PC-3 (cell line): ENCODE results near the gene COL1A1. TPM values are rescaled to one million over a fixed set of nuclear protein-coding genes. Genes with fewer than 3 reads are reported as not detected.
A peak's percentile ranks its signal among the peaks of the same experiment; 100 is the strongest.

ENCODE experiments used
- ATAC-seq: fragments of 200-7000 bp; cut with Tn5 transposase; 2 replicates; pipeline ENCODE4 v1.9.1; 2020; ENCODE audit warnings: mild to moderate bottlenecking, moderate library complexity
- BruUV-seq: library from RNA; stranded (reverse); fragments of 400-500 nt; replicated peaks from 2 replicates; lab custom pipeline; 2021; lab: Mats Ljungman, UMichigan
- CTCF ChIA-PET: fragments of 300-600 bp; sonication (Branson Sonifier 250); formaldehyde crosslinking; loops from one replicate; lab custom pipeline; 2022; ENCODE audit warnings: antibody characterized with exemption; lab: Charles Lee
- POLR2A ChIA-PET: fragments of 300-600 bp; sonication (Branson Sonifier 250); formaldehyde crosslinking; loops from one replicate; lab custom pipeline; 2022; ENCODE audit warnings: antibody characterized with exemption; ENCODE audit not compliant: unreplicated experiment; lab: Charles Lee
- DNase-seq: peaks from one replicate; pipeline ENCODE4 v3.0.0-alpha.2; 2015
- H2AFZ ChIP-seq: fragments of 300-600 bp; sonication (generic); 2 replicates; pipeline ENCODE4 v1.6.0; 2016; ENCODE audit warnings: antibody characterized with exemption, low read length
- H3F3A ChIP-seq: fragments of 300-600 bp; sonication (generic); one replicate; pipeline ENCODE4 v1.6.0; 2017; ENCODE audit warnings: antibody characterized with exemption, low read length, control low read depth, mild to moderate bottlenecking; ENCODE audit not compliant: unreplicated experiment
- H3K27ac ChIP-seq: fragments of 300-600 bp; sonication (generic); 2 replicates; pipeline ENCODE4 v1.5.1; 2016; ENCODE audit warnings: mild to moderate bottlenecking, low read length
- H3K27me3 ChIP-seq: fragments of 300-600 bp; sonication (generic); 2 replicates; pipeline ENCODE4 v1.6.1; 2016; ENCODE audit warnings: low read length, mixed read lengths
- H3K36me3 ChIP-seq: fragments of 300-600 bp; sonication (generic); 2 replicates; pipeline ENCODE4 v1.6.1; 2016; ENCODE audit warnings: low read depth, mixed run types, low read length, mixed read lengths
- H3K4me1 ChIP-seq: fragments of 300-600 bp; sonication (generic); 2 replicates; pipeline ENCODE4 v1.5.1; 2016; ENCODE audit warnings: low read length; ENCODE audit not compliant: insufficient read depth
- H3K4me2 ChIP-seq: fragments of 300-600 bp; sonication (generic); 2 replicates; pipeline ENCODE4 v1.6.0; 2016; ENCODE audit warnings: low read length
- H3K4me3 ChIP-seq: fragments of 300-600 bp; sonication (generic); 2 replicates; pipeline ENCODE4 v1.5.1; 2016; ENCODE audit warnings: mild to moderate bottlenecking, low read length, mixed read lengths
- H3K79me2 ChIP-seq: fragments of 300-600 bp; sonication (generic); 2 replicates; pipeline ENCODE4 v1.6.1; 2017; ENCODE audit warnings: low read length, mixed read lengths
- H3K9ac ChIP-seq: fragments of 300-600 bp; sonication (generic); 2 replicates; pipeline ENCODE4 v1.6.0; 2016; ENCODE audit warnings: mild to moderate bottlenecking, low read length
- H3K9me2 ChIP-seq: fragments of 300-600 bp; sonication (generic); replicated peaks from 2 replicates; pipeline ENCODE4 v1.6.1; 2016; ENCODE audit warnings: mixed run types, low read length, mixed read lengths
- H3K9me3 ChIP-seq: fragments of 300-600 bp; sonication (generic); 2 replicates; pipeline ENCODE4 v1.6.1; 2016; ENCODE audit warnings: low read length, mixed read lengths
- H4K20me1 ChIP-seq: fragments of 300-600 bp; sonication (generic); 2 replicates; pipeline ENCODE4 v1.6.1; 2016; ENCODE audit warnings: low read length, mixed read lengths
- EZH2 ChIP-seq: fragments of 300-600 bp; sonication (generic); IDR thresholded peaks from one replicate; pipeline ENCODE4 v1.6.1; 2017; ENCODE audit warnings: antibody characterized with exemption, mild to moderate bottlenecking, low read length; ENCODE audit not compliant: unreplicated experiment
- EZH2phosphoT487 ChIP-seq: fragments of 300-600 bp; sonication (generic); IDR thresholded peaks from 2 replicates; pipeline ENCODE4 v1.6.1; 2018; ENCODE audit warnings: mild to moderate bottlenecking, antibody characterized with exemption, low read length, borderline replicate concordance
- intact Hi-C: fragments of 100-400 bp; cut with micrococcal nuclease; formaldehyde crosslinking; loops from 2 replicates; pipeline ENCODE4 v1.9.0; 2023
- total RNA-seq: library from RNA; depleted of rRNA; stranded (reverse); fragments of >200 nt; gene quantifications from 2 replicates; pipeline ENCODE4 v1.2.3, GENCODE V29; 2014
- TF ChIP-seq, protein P1 (sequence below): fragments of 300-600 bp; sonication (generic); conservative IDR thresholded peaks from 2 replicates; pipeline ENCODE4 v1.5.1; 2017; ENCODE audit warnings: antibody characterized with exemption, low read depth, mild to moderate bottlenecking, low read length

COL1A1 gene
- total RNA-seq, 1 experiment from 2014 or later, result 30.6 TPM

DNA sequence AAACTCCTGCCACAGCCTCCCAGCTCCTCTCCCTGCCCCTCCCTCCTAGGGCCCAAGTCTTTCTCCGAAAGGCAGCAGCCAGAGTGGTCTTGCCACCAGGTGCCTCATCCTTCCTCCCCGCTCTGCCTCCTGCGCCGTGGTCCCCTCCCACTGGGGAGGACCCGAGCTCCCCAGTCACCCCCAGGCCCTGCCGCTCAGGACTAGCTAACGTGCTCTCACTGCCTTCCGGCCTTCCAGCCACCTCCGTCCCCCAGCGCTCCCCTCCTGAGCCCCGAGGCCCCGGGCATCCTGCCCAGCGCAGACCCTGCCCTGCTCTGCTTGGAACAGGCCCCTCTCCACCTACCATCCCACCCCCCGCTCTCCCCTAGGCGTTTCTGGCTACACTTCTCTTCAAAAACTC is 19.4 kb upstream of the COL1A1 start:
- TF ChIP-seq, protein P1, sequence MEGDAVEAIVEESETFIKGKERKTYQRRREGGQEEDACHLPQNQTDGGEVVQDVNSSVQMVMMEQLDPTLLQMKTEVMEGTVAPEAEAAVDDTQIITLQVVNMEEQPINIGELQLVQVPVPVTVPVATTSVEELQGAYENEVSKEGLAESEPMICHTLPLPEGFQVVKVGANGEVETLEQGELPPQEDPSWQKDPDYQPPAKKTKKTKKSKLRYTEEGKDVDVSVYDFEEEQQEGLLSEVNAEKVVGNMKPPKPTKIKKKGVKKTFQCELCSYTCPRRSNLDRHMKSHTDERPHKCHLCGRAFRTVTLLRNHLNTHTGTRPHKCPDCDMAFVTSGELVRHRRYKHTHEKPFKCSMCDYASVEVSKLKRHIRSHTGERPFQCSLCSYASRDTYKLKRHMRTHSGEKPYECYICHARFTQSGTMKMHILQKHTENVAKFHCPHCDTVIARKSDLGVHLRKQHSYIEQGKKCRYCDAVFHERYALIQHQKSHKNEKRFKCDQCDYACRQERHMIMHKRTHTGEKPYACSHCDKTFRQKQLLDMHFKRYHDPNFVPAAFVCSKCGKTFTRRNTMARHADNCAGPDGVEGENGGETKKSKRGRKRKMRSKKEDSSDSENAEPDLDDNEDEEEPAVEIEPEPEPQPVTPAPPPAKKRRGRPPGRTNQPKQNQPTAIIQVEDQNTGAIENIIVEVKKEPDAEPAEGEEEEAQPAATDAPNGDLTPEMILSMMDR, result no peak
- TF ChIP-seq EZH2phosphoT487 (no peak), EZH2 (no peak)
- POLR2A ChIA-PET, result no interaction called here
- Histone ChIP-seq H3K9me3 (no peaks in the 10 kb centered on the region), H3K9ac (no peak overlapping the region), H4K20me1 (no peaks in the 10 kb centered on the region), H3K9me2 (no peaks in the 10 kb centered on the region), H3K79me2 (no peaks in the 10 kb centered on the region), H3K27me3 (no peaks in the 10 kb centered on the region), H2AFZ (no peak overlapping the region), H3F3A (peaks cover 11% of the 10 kb centered on the region), H3K4me2 (no peak overlapping the region), H3K4me3 (no peak overlapping the region), H3K4me1 (peaks cover 44% of the 10 kb centered on the region), H3K27ac (no peak overlapping the region), H3K36me3 (no peaks in the 10 kb centered on the region)
- ATAC-seq (no peak), DNase-seq (no peak)
- intact Hi-C loops, result no loop called here
- no TSS peak for BruUV-seq
- CTCF ChIA-PET, result interaction anchor here (1.3 kb wide), 1 partner anchor 20 kb away, joined by 6 read pairs; no protein-coding TSS in a partner anchor

DNA sequence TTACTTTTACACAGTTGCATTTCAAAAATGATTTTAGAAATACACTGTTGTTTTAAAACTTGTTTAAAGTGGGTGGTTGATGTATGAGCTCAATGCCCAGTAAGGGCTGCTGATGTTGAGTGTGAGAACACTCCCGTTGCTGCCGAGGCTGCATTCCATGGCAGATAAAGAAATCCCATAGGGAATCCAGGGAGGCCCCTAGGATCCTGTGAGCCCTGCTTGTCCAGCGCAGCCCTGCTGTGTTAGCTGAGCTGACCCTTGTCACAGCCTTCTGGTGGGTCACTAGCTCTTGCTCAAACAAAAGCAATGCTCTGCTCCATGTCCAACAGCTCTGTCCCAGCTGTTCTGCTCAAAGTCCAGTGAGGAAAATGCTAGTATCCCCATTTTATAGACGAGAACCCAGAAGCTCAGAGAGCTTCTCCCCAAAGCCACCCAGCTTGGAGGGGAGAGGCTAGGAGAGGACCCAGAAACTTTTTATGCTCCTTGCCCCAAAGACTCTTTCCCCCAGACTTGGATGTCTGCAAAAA is 18.6 kb upstream of the COL1A1 start:
- Histone ChIP-seq H3K27ac (peak overlapping the region; percentile 89), H3F3A (peaks cover 11% of the 10 kb centered on the region), H3K4me1 (peaks cover 44% of the 10 kb centered on the region), H3K4me3 (peak overlapping the region; percentile 52), H4K20me1 (no peaks in the 10 kb centered on the region), H3K27me3 (no peaks in the 10 kb centered on the region), H3K36me3 (no peaks in the 10 kb centered on the region), H2AFZ (peak overlapping the region; percentile 36; the same call in 1 of the 2 replicates), H3K9ac (peak overlapping the region; percentile 22), H3K9me3 (no peaks in the 10 kb centered on the region), H3K4me2 (peak overlapping the region; percentile 78), H3K9me2 (no peaks in the 10 kb centered on the region), H3K79me2 (no peaks in the 10 kb centered on the region)
- DNase-seq (no peak), ATAC-seq (peak; percentile 39)
- TF ChIP-seq, protein P1, result no peak
- no peak for TF ChIP-seq EZH2
- TF ChIP-seq EZH2phosphoT487, result no peak
- ChIA-PET POLR2A (interaction anchor here (0.6 kb wide), 1 partner anchor 40 kb away, joined by 7 read pairs; no protein-coding TSS in a partner anchor), CTCF (interaction anchor here (0.6 to 1.3 kb wide), 2 partner anchors 20 to 126 kb away, joined by 3 to 6 read pairs; no protein-coding TSS in a partner anchor)
- intact Hi-C loops, result loop anchor here (1.0 to 5.0 kb wide), 3 partner anchors 18 to 52 kb away; partner anchors contain the start of gene TMEM92
- no TSS peak for BruUV-seq

DNA sequence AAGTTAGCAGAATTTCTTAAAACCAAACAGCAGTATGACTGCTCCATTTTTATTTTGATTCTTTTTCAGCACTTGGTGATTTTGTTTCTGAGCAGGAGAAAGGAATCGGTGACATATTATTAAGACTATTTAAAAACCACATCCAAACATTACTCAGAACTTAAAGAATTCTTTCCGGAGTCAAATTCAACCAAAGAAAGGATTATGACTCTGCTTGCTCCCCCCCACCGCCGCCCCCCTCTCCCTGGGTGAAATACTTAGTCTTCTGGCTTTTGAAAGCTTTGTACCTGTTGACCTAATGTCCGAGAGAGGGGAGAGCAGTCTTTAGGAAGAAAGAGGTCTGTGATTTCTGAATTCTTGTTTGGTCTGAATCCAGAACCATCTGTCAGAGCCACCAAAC is 17.9 kb upstream of the COL1A1 start:
- Histone ChIP-seq H3K36me3 (no peaks in the 10 kb centered on the region), H3K9me2 (no peaks in the 10 kb centered on the region), H2AFZ (peak overlapping the region; percentile 36; the same call in 1 of the 2 replicates), H3K9ac (peak overlapping the region; percentile 46), H3K27ac (peak overlapping the region; percentile 89), H4K20me1 (no peaks in the 10 kb centered on the region), H3K4me1 (peaks cover 44% of the 10 kb centered on the region), H3K27me3 (no peaks in the 10 kb centered on the region), H3K79me2 (no peaks in the 10 kb centered on the region), H3K4me3 (peak overlapping the region; percentile 52), H3K9me3 (no peaks in the 10 kb centered on the region), H3K4me2 (peak overlapping the region; percentile 78), H3F3A (peaks cover 11% of the 10 kb centered on the region)
- peak; percentile 79 for ATAC-seq
- ChIA-PET POLR2A (interaction anchor here (0.6 kb wide), 1 partner anchor 41 kb away, joined by 7 read pairs; no protein-coding TSS in a partner anchor), CTCF (interaction anchor here (0.6 to 1.3 kb wide), 2 partner anchors 19 to 126 kb away, joined by 3 to 6 read pairs; no protein-coding TSS in a partner anchor)
- intact Hi-C loops, result loop anchor here (1.0 to 5.0 kb wide), 3 partner anchors 19 to 53 kb away; partner anchors contain the start of gene TMEM92
- peak; percentile 94 for DNase-seq
- no peak for TF ChIP-seq EZH2phosphoT487
- BruUV-seq, result no TSS peak
